ENCODE data around the gene RPL28.

GRCh38 chr19:55379174-55379573, 6.6 kb upstream of the RPL28 start:
- no peak for TF ChIP-seq CTCF (IDR thresholded peaks at IDR 0.05; ENCODE audit: low read depth, low read length)
- TF ChIP-seq POLR2A (IDR thresholded peaks at IDR 0.05; ENCODE audit: extremely low read depth, insufficient read length), result no peak
- no peak for TF ChIP-seq MYC (IDR thresholded peaks at IDR 0.05; ENCODE audit: low read depth, low read length)

Data from NB4 (cell line).